GM19025 (cell line): ENCODE results near the gene ABCC8.
A peak's percentile ranks its signal among the peaks of the same experiment; 100 is the strongest.

Experiments used
- ATAC-seq: cut with Tn5 transposase; IDR thresholded peaks from one replicate; pipeline ENCODE4 v1.9.1; 2021; ENCODE audit warnings: mild to moderate bottlenecking, low read depth, moderate library complexity; ENCODE audit not compliant: unreplicated experiment

ABCC8 gene

GRCh38 chr11:17407575-17407974, 69.1 kb downstream of the ABCC8 start:
- no peak for ATAC-seq

DNA sequence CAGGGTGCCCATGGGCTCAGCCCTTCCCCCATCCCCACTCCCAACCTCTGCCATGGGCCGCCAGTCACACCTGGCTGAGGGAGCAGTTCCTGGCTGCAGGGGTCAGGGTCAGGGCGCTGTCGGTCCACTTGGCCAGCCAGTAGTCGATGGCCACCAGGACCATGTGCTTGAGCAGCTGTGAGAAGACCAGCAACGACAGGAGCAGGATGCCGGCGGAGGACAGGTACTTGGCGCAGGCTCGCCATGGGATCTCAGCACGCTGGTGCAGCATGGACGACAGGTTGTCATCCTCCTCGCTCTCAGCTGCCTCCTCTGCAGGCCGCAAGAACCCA, 69.9 kb downstream of the ABCC8 start:
- ATAC-seq = no peak

- ATAC-seq = no peak
Measured at GRCh38 chr11:17406082-17406817, 70.4 kb downstream of the ABCC8 start.

- peak; percentile 76 for ATAC-seq
Measured at GRCh38 chr11:17405232-17406005, 71.2 kb downstream of the ABCC8 start.

DNA sequence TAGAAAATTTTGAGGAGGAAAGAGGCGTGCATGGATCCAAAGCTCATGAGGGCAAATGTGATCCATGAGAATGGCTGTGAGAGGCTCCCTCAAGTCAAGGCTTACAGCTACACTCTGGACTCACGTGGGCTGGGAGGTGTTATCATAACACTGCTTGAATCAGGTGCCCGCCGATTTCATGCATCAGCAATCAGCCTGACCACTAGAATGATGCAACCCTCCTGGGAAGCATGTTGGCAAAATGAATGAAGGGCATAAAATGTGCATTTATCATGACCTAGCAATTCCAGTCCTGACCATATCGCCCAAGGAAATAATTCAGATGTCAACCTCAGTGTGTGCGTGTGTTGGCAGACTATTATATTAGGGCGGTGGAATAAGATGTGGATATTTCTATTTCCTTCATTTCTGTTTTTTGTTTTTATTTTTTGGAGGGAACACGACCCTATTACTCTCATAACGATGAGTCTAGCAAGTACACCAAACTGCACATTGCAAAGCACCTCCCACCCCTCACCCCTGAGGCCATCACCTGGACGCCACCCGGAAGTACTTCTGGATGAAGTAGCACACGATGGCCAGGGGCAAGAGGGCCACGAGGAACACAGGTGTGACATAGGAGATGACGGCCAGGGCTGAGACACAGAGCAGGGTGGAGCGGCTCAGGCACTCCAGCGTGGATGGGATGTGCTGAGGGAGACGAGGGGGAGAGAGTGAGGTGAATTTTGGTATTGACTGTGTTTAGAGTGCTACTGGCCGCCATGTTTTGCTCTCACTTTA, 72.5 kb downstream of the ABCC8 start:
- no peak for ATAC-seq

DNA sequence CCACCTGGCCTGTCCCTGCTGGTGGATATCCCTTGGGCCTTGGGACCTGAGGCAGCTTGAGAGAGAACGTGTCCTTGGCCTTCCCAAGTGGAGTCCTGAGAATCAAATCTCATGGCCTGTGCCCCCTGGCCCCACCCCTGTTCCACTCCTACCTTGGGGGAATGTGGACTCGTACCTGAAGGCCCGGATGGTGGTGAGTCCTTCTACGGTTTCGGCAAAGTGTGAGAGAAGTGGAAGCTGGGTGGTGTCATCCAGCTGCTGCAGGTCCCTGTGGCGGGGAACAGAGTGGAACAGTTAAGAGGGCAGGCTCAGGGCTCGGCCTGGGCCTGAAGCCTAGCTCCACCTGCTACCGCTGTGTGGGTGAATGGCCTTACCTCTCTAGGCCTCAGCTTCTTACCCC, 74.2 kb downstream of the ABCC8 start:
- ATAC-seq = no peak

DNA sequence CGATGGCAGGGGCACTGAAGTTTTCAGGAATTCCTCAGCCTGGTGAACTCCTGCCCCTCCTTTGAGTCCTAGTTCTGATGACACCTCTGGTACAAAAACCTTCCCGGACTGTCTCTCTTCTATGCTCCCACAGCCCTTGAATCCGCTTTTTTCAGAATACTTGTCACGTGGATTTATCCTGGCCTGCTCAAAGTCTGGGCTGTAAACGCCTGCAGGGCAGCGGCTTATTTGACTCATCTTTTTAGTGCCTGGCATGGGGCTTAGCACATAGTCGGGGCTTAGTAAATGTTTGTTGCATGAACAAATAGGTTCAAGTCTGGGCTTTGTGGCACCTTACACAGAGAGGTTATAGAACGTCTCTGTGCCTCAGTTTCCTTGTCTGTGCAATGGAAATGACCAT, 74.8 kb downstream of the ABCC8 start:
- ATAC-seq = no peak

DNA sequence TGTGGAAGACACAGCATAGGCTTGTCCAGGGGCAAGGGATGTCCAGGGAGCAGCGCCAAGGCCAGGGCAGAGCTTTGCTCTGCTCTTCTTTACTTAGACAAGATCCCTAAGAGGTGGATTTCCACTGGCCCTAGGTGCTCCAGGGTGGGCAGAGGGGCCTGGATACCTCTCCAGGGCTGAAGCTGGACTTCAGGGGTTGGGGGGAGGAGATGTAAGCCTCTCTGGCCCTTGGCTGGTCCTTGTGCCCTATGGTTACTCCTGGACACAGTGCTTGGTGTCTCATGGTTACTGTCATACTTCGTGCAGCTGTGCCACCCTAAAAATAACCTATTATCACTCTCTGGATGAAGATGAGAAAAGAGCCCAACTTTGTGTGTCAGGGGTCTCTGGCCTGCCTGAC, 75.3 kb downstream of the ABCC8 start:
- no peak for ATAC-seq

DNA sequence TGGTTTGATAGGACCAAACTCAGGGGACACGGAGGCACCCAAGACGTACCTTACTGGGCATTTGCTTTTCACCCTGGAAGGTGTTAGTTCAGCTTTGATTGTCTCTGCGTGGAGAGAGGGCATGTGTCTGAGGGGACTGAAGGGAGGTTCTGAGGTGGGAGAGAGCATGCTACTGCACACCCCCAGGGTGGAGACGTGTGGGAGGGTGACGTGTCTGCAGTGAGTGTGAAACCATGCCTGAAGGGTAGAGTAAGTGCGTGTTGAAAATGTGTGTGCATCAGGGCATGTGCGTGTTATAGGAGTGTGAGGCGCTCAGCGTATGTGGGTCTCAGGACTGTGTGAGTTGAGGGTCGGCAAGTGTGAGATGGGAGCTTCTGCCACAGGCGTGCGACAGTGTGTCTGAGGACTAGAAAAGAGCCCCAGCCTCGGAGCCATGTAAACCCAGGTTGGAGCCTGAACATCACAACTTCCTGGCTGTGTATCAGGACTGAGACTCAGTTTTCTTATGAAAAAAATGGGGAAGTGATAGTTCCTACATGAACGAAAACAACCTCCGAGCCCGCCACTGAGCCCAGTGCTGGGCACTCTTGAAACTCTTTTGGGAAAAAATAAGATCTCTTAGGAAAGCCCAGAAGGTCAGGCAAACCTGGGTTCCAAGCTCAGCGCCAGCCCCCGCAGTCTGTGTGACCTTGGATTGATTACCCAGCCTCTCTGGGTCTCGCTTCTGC, 76.4 kb downstream of the ABCC8 start:
- ATAC-seq = peak; percentile 61

- no peak for ATAC-seq
Measured at GRCh38 chr11:17399236-17399635, 77.4 kb downstream of the ABCC8 start.

DNA sequence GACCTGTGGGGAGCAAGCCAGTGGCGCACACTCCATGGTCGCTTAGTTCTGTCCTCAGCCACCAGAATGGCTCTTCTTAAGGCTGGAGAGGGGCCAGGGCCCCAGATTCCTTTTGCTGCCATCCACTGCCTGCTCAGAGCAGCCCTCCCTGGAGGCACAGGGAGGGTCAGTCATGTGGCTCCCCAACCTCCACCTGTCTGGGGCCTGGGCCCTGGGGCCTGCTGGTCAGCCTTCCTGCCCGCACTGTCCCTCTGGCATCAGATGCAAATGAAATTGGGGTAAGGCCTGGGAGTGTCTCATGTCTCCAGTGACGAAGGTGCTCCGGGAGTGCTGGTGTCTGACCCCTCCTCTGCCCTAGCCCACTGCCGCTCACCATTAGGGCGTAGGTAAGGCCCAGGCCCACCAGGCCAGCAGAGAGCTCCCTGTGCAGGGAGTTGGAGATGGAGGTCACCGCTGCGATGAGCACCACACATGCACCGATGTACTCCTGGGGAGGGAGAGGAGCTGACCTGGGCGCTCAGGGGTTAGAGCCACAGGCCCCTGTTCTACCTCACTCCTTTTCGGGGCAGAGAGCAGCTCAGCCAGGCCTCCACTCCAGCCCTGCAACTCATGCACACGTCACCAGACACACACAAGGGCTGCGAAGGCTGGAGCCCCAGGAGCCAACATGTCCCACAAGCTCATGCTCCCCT, 79.2 kb downstream of the ABCC8 start:
- ATAC-seq = no peak

- ATAC-seq = no peak
Measured at GRCh38 chr11:17396598-17397310, 79.9 kb downstream of the ABCC8 start.

DNA sequence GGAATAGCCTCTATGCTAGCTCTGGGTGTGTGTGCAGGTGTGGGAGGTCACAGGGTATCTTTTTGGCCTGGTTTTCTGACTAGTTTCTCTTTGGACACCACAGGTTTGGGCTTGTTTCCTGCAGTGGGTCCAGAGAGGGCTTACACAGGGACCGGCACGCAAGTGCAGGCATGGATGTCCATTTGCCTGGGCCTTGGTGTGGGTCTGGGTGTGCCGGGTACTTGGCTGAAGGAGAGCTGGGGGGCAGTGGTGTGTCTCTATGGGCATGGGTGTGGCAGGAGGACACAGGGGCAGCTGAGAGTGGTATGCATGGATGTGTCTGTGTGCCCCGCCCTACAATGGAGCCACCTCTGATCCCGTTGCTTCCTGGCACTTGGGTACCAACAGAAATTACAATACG, 80.7 kb downstream of the ABCC8 start:
- ATAC-seq = no peak

- no peak for ATAC-seq
Measured at GRCh38 chr11:17395554-17395961, 81.1 kb downstream of the ABCC8 start.

- no peak for ATAC-seq
Measured at GRCh38 chr11:17394743-17395390, 81.8 kb downstream of the ABCC8 start.

GRCh38 chr11:17393472-17393871, 83.2 kb downstream of the ABCC8 start:
- ATAC-seq = no peak

DNA sequence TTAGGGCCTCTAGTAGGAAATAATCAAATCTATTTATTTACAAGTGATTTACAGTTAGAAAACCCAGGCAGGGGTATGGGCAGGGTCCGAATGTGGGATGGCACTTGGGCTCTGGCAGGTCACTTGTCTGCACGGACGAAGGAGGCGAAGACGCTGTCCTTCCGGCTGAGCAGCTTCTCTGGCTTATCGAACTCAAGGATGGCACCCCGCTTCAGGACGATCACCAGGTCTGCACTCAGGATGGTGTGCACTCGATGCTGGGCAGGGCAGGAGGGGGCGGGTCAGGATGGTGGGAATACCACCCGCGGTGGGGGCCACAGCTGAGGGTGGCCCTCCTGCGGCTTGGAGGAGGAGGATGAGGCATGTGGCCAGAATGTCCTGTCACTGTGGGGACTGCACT, 83.8 kb downstream of the ABCC8 start:
- ATAC-seq = no peak

DNA sequence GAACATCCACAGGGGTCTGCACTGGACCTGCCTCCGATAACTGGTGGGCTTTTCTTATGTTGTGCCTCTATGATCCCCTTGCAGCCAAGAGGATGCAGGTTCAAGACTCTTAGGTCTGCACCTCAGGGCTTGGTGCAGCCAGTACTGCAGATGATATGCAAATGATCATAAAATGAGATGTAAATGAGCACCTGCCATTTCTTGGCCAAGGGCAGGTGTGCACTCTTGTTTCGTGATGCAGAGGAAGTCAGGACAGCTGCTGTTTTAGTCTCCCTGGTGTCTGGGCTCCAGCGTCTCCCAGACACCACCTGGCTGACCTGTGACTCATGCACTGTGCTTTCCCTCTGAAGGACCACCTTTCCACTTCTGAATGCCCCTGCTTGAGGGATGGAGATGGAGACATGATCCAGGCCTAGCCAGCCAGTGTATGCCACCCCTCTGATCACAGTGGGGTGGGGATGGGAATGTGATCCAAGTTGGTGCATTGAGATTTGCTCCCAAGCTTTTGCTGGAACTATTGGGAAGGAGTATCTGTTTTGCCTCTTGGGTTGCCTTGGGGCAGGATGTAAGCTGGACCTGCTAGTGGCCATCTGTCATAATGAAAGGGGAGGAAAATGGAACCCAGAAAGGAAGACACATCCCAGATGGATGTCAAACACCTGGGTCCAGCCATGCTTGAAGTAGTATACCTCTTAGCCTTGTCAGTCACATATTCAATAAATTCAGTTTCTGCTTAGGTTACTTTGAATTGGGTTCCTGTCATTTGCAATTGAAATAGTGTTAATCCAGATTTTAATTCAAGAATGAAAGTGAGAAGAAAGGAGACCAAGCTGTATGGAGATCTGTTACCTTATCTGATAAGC, 84.9 kb downstream of the ABCC8 start:
- ATAC-seq = no peak
